CD14-positive monocyte (primary cell): Measurements from ENCODE around the gene STARD13. TPM values are rescaled to one million over a fixed set of nuclear protein-coding genes. Genes with fewer than 3 reads are reported as not detected.

Experiments used
- DNase-seq, 3 donors: peaks; one replicate each; pipeline ENCODE4 v3.0.0-alpha.2; 2011 to 2022
- H2AFZ ChIP-seq: 2 replicates; pipeline ENCODE4 v1.6.0; 2012; ENCODE audit warnings: mild to moderate bottlenecking, low read depth, low read length, inconsistent platforms; ENCODE audit not compliant: insufficient read depth, poor library complexity, severe bottlenecking
- H3K27ac ChIP-seq, 2 donors: 1 replicate in 1 of 2; 2 replicates in 1 of 2; pipeline ENCODE4 v1.5.1; 2012 to 2013; ENCODE audit warnings: low read length in 2 of 2, control low read depth in 1 of 2, inconsistent platforms in 1 of 2, low read depth in 1 of 2, mild to moderate bottlenecking in 1 of 2
- H3K27me3 ChIP-seq, 2 donors: one replicate each; pipeline versions ENCODE4 v1.6.0 to v1.6.1; 2011 to 2013; ENCODE audit warnings: low read length in 2 of 2; ENCODE audit not compliant: control insufficient read depth in 2 of 2, insufficient read depth in 2 of 2
- H3K36me3 ChIP-seq, 2 donors: replicated peaks in 1 of 2; 1 replicate in 1 of 2; 2 replicates in 1 of 2; pipeline versions ENCODE4 v1.5.1 to v1.6.1; 2012 to 2013; ENCODE audit warnings: low read length in 2 of 2, control low read depth in 1 of 2, inconsistent platforms in 1 of 2, mild to moderate bottlenecking in 1 of 2; ENCODE audit not compliant: insufficient read depth in 2 of 2, control insufficient read depth in 1 of 2
- H3K4me1 ChIP-seq, 2 donors: 1 replicate in 1 of 2; 2 replicates in 1 of 2; pipeline versions ENCODE4 v1.5.1 to v1.6.1; 2012 to 2013; ENCODE audit warnings: low read length in 2 of 2, control low read depth in 1 of 2, inconsistent platforms in 1 of 2, mild to moderate bottlenecking in 1 of 2, moderate library complexity in 1 of 2; ENCODE audit not compliant: insufficient read depth in 2 of 2, control insufficient read depth in 1 of 2
- H3K4me2 ChIP-seq: replicated peaks from 2 replicates; pipeline ENCODE3; 2012; ENCODE audit warnings: low read length, moderate library complexity, mild to moderate bottlenecking; ENCODE audit not compliant: poor library complexity, severe bottlenecking; ENCODE audit errors: extremely low read depth
- H3K4me3 ChIP-seq, 3 experiments: fragments of 200-600 bp in 1 of 3; sonication (generic) in 1 of 3; replicated peaks in 1 of 3; 1 replicate in 2 of 3; 2 replicates in 1 of 3; pipeline ENCODE4 v1.5.1; 2011 to 2013; ENCODE audit warnings: low read length in 3 of 3, mild to moderate bottlenecking in 3 of 3, control low read depth in 2 of 3, low read depth in 2 of 3, inconsistent platforms in 1 of 3, moderate library complexity in 1 of 3
- H3K79me2 ChIP-seq: 2 replicates; pipeline ENCODE4 v1.6.0; 2012; ENCODE audit warnings: mild to moderate bottlenecking, control low read depth, inconsistent platforms, low read length, moderate library complexity; ENCODE audit not compliant: insufficient read depth
- H3K9ac ChIP-seq: 2 replicates; pipeline ENCODE4 v1.6.0; 2017; ENCODE audit warnings: low read length, mild to moderate bottlenecking; ENCODE audit not compliant: insufficient read depth, poor library complexity, severe bottlenecking
- H3K9me3 ChIP-seq, 2 donors: replicated peaks in 1 of 2; 1 replicate in 1 of 2; 2 replicates in 1 of 2; pipeline versions ENCODE4 v1.5.1 to v1.6.1; 2012 to 2013; ENCODE audit warnings: low read length in 2 of 2, control low read depth in 1 of 2; ENCODE audit not compliant: control insufficient read depth in 1 of 2, insufficient read depth in 1 of 2
- H4K20me1 ChIP-seq: 2 replicates; pipeline ENCODE4 v1.6.0; 2012; ENCODE audit warnings: mild to moderate bottlenecking, low read length, control low read depth, moderate library complexity; ENCODE audit not compliant: insufficient read depth
- H3K27ac Mint-ChIP-seq, 7 donors: one replicate each; pipeline ENCODE4 v1.8.0; 2020; ENCODE audit warnings: mild to moderate bottlenecking in 7 of 7, mixed read lengths in 7 of 7, moderate library complexity in 6 of 7, inconsistent platforms in 2 of 7
- H3K27me3 Mint-ChIP-seq, 3 donors: one replicate each; pipeline ENCODE4 v1.8.0; 2021 to 2022; ENCODE audit warnings: low read depth in 3 of 3, mild to moderate bottlenecking in 3 of 3, mixed read lengths in 3 of 3, moderate library complexity in 3 of 3, inconsistent platforms in 1 of 3
- H3K36me3 Mint-ChIP-seq, 2 donors: one replicate each; pipeline ENCODE4 v1.8.0; 2020; ENCODE audit warnings: mixed read lengths in 2 of 2, inconsistent platforms in 1 of 2, mild to moderate bottlenecking in 1 of 2
- H3K4me1 Mint-ChIP-seq: one replicate; pipeline ENCODE4 v1.8.0; 2020; ENCODE audit warnings: mild to moderate bottlenecking, mixed read lengths
- H3K4me3 Mint-ChIP-seq, 2 donors: one replicate each; pipeline ENCODE4 v1.8.0; 2020; ENCODE audit warnings: mild to moderate bottlenecking in 2 of 2, mixed read lengths in 2 of 2, moderate library complexity in 1 of 2
- H3K9me3 Mint-ChIP-seq, 7 donors: one replicate each; pipeline ENCODE4 v1.8.0; 2020 to 2022; ENCODE audit warnings: mixed read lengths in 7 of 7, mild to moderate bottlenecking in 6 of 7, moderate library complexity in 6 of 7, inconsistent platforms in 2 of 7
- WGBS: methylation state at CpG from one replicate; pipeline ENCODE4 v1.1.5; 2013; ENCODE audit warnings: missing lambda C conversion rate; ENCODE audit not compliant: insufficient coverage; 5-methylcytosine and 5-hydroxymethylcytosine counted together
- intact Hi-C, 2 donors: fragments of 100-400 bp; cut with micrococcal nuclease; formaldehyde crosslinking; loops; one replicate each; pipeline versions ENCODE4 v1.15.0 to v1.15.1; 2023
- polyA plus RNA-seq, 3 donors: library from polyadenylated mRNA; depleted of rRNA in 1 of 3; unstranded in 2 of 3; stranded (reverse) in 1 of 3; fragments of 300-500 nt in 2 of 3; fragments of >200 nt in 1 of 3; fragmentation: Illumina TruSeq in 2 of 3; gene quantifications; 1 replicate in 2 of 3; 2 replicates in 1 of 3; pipeline ENCODE4 v1.2.3, GENCODE V29; 2012 to 2021
- TF ChIP-seq, protein P1 (sequence below): fragments of 200-600 bp; IDR thresholded peaks from one replicate; pipeline ENCODE4 v1.8.0; 2022; ENCODE audit warnings: antibody characterized with exemption, mild to moderate bottlenecking

Gene STARD13
- polyA plus RNA-seq, 3 donors, result 0.37 to 0.69 (median 0.60) TPM

DNA sequence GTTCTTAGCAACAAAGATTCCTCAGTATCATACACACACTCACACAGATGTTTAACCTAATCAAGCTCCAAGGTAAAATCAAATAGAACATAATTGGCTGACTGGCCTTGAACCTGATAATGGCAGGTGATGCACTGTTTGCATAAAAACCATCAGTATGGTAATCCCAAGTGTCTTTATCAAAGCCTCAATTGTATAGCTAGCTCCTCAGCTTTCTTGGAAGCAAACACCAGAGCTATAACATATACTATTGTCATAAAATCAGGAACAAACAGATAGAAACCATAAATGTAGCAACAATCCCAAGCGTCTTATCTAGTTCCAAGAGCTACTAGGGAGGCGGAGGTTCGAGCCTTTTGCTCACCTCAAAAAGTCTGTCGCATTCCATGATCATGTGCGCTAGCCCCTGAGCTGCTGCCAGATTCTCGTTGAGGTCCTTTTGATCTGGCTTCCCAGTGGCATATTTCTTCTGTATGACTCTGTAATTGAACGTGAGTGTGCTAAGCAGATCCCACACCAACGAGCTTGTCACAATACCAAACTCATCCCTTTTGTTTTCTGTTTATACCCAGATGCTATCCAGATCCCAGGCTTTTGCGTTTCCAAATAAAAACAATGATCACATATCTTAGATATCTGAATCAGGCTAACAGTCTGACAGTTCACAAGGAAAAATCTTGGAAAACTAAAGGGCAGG lies 174.0 kb downstream of the STARD13 start:
- H3K27ac Mint-ChIP-seq, result peak overlapping the region in 6 of 7 donors; percentile 3 to 93 (median 82)
- H3K36me3 Mint-ChIP-seq, result peaks cover 2 to 3% of the 10 kb centered on the region in 2 donors
- H4K20me1 ChIP-seq, result no peaks in the 10 kb centered on the region
- peaks cover 0 to 6% (median 0%) of the 10 kb centered on the region in 3 donors for H3K27me3 Mint-ChIP-seq
- no peak overlapping the region for H3K9ac ChIP-seq
- H3K79me2 ChIP-seq, result no peaks in the 10 kb centered on the region
- intact Hi-C loops, result no loop called here
- peaks cover 0 to 2% (median 0%) of the 10 kb centered on the region in 7 donors for H3K9me3 Mint-ChIP-seq
- H3K4me1 Mint-ChIP-seq, result peaks cover 34% of the 10 kb centered on the region
- no peaks in the 10 kb centered on the region for H3K27me3 ChIP-seq
- H2AFZ ChIP-seq, result no peak overlapping the region
- peak overlapping the region in 1 of 2 donors; percentile 73 for H3K27ac ChIP-seq
- no peaks in the 10 kb centered on the region for H3K9me3 ChIP-seq
- peak overlapping the region in 1 of 3 experiments; percentile 39 for H3K4me3 ChIP-seq
- peak overlapping the region in 1 of 2 donors; percentile 69 for H3K4me3 Mint-ChIP-seq
- peak overlapping the region; percentile 42 for H3K4me2 ChIP-seq
- TF ChIP-seq, protein P1, sequence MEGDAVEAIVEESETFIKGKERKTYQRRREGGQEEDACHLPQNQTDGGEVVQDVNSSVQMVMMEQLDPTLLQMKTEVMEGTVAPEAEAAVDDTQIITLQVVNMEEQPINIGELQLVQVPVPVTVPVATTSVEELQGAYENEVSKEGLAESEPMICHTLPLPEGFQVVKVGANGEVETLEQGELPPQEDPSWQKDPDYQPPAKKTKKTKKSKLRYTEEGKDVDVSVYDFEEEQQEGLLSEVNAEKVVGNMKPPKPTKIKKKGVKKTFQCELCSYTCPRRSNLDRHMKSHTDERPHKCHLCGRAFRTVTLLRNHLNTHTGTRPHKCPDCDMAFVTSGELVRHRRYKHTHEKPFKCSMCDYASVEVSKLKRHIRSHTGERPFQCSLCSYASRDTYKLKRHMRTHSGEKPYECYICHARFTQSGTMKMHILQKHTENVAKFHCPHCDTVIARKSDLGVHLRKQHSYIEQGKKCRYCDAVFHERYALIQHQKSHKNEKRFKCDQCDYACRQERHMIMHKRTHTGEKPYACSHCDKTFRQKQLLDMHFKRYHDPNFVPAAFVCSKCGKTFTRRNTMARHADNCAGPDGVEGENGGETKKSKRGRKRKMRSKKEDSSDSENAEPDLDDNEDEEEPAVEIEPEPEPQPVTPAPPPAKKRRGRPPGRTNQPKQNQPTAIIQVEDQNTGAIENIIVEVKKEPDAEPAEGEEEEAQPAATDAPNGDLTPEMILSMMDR, result no peak
- WGBS, result 85% methylated on average over 8 of the region's 9 CpGs
- H3K36me3 ChIP-seq, result no peaks in the 10 kb centered on the region
- H3K4me1 ChIP-seq, result peaks cover 34 to 36% of the 10 kb centered on the region in 2 donors
- no peak for DNase-seq

DNA sequence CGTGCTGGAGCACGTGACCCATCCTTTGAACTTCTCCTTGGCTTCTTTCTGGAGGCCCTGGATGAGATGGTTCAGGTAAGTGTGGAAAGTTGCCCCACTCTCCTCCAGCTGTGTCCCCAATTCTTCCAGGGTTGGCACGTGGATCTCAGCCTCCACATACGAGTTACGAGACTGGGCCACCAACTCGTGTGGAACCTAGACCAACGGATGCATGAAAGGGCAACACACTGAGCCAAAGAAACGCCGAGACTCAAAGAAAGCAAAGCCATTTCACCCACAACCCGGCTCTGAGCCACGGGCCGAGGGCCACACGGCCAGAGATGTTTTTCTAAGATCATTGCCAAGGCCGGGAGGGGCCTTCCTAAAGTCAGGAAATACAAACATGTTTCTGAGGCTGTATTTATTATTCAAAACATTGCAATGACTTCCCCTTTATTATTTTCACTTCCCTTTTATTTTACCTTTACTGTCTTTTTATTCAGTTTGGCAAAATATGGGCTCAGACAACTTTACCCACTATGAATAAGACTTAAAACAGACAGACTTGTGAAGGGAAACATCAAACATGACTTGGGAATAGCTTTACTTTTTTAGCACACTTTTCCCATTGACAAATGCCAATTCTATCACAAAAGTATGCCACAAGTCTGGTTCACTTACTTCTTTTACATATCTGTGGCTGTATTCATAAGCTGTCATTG lies 174.7 kb downstream of the STARD13 start:
- peaks cover 0 to 2% (median 0%) of the 10 kb centered on the region in 7 donors for H3K9me3 Mint-ChIP-seq
- 54% methylated on average over 10 of the region's 14 CpGs for WGBS
- H3K36me3 Mint-ChIP-seq, result peaks cover 3 to 5% of the 10 kb centered on the region in 2 donors
- peak overlapping the region; percentile 46 for H2AFZ ChIP-seq
- intact Hi-C loops, result no loop called here
- TF ChIP-seq, protein P1, result no peak
- H3K4me1 ChIP-seq, result peaks cover 36 to 39% of the 10 kb centered on the region in 2 donors
- peak overlapping the region in 1 of 3 experiments; percentile 39 for H3K4me3 ChIP-seq
- H3K4me1 Mint-ChIP-seq, result peaks cover 40% of the 10 kb centered on the region
- DNase-seq, result peak; percentile 40 to 64 (median 53)
- H3K27me3 Mint-ChIP-seq, result peaks cover 0 to 6% (median 0%) of the 10 kb centered on the region in 3 donors
- H4K20me1 ChIP-seq, result no peaks in the 10 kb centered on the region
- no peaks in the 10 kb centered on the region for H3K27me3 ChIP-seq
- H3K9ac ChIP-seq, result no peak overlapping the region
- no peaks in the 10 kb centered on the region for H3K36me3 ChIP-seq
- H3K79me2 ChIP-seq, result no peaks in the 10 kb centered on the region
- peak overlapping the region; percentile 42 for H3K4me2 ChIP-seq
- peak overlapping the region; percentile 56 to 73 for H3K27ac ChIP-seq
- no peaks in the 10 kb centered on the region for H3K9me3 ChIP-seq
- H3K27ac Mint-ChIP-seq, result peak overlapping the region; percentile 76 to 93 (median 84)
- peak overlapping the region; percentile 11 to 69 for H3K4me3 Mint-ChIP-seq
